ENCODE data around the gene VSIG1.

DNA sequence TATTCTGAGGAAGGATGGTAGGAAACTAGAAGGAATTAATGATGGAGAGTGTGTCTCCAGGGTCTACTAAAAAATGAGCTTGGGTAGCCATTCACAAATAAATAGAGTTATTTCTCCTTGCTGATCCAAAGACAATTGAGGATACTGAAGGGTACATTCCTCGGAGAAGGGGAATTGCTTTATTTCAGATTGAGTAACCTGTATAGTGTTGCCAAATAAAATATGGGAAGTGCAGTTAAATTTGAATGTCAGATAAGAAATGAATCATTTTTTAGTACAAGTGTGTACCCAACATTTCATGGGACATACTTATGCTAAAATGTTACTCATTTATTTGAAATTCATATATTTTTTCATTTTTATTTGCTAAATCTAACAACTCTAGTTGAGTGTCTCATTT, 16.0 kb upstream of the VSIG1 start:
- TF ChIP-seq CTCF (IDR thresholded peaks at IDR 0.05) (no peak), EZH2 (IDR thresholded peaks at IDR 0.05; ENCODE audit: borderline replicate concordance, insufficient read depth, low read depth, low read length, poor library complexity, severe bottlenecking) (no peak)

All from B cell (primary cell).